Thoracic aorta (tissue), 2 donors: Measurements from ENCODE around the gene ZNF782. TPM values are rescaled to one million over a fixed set of nuclear protein-coding genes. Genes with fewer than 3 reads are reported as not detected.
A peak's percentile ranks its signal among the peaks of the same experiment; 100 is the strongest.

Source experiments
- ATAC-seq: fragments of 150-250 bp; one replicate; pipeline ENCODE4 v1.8.0; 2017; ENCODE audit warnings: low read depth; ENCODE audit not compliant: insufficient number of reproducible peaks, low FRiP score
- DNase-seq: peaks from one replicate; pipeline ENCODE4 v3.0.0-alpha.2; 2020; ENCODE audit warnings: low spot score
- H3K27ac ChIP-seq, 2 donors: fragments of 200-600 bp; sonication (generic); 1 replicate in 1 of 2; 2 replicates in 1 of 2; pipeline ENCODE4 v1.5.1; 2016; ENCODE audit warnings: mild to moderate bottlenecking in 2 of 2, moderate library complexity in 2 of 2
- H3K27me3 ChIP-seq: fragments of 200-600 bp; sonication (generic); replicated peaks from 2 replicates; pipeline ENCODE4 v1.6.0; 2016; ENCODE audit warnings: mild to moderate bottlenecking; ENCODE audit not compliant: insufficient read depth
- H3K36me3 ChIP-seq: fragments of 200-600 bp; sonication (generic); one replicate; pipeline ENCODE4 v1.5.1; 2016
- H3K4me1 ChIP-seq, 2 donors: fragments of 200-600 bp; sonication (generic); 1 replicate in 1 of 2; 2 replicates in 1 of 2; pipeline versions ENCODE4 v1.5.1 to v1.6.0; 2016; ENCODE audit warnings: low read depth in 2 of 2, mild to moderate bottlenecking in 1 of 2; ENCODE audit not compliant: control insufficient read depth in 1 of 2
- H3K4me3 ChIP-seq: fragments of 200-600 bp; sonication (generic); 2 replicates; pipeline ENCODE4 v1.5.1; 2016; ENCODE audit warnings: mild to moderate bottlenecking
- H3K9me3 ChIP-seq: fragments of 200-600 bp; sonication (generic); 2 replicates; pipeline ENCODE4 v1.5.1; 2016
- CTCF ChIP-seq: fragments of 200-600 bp; sonication (generic); IDR thresholded peaks from one replicate; pipeline ENCODE4 v1.5.1; 2019; ENCODE audit warnings: antibody characterized with exemption
- total RNA-seq, 2 donors: library from RNA; depleted of rRNA; stranded (reverse); fragments of >200 nt; gene quantifications; one replicate each; pipeline versions ENCODE4 v1.1.0 to v1.2.3, GENCODE V29; 2016

Gene ZNF782
- total RNA-seq, 2 donors from 2014 or later, result 11.1 to 22.4 TPM

DNA sequence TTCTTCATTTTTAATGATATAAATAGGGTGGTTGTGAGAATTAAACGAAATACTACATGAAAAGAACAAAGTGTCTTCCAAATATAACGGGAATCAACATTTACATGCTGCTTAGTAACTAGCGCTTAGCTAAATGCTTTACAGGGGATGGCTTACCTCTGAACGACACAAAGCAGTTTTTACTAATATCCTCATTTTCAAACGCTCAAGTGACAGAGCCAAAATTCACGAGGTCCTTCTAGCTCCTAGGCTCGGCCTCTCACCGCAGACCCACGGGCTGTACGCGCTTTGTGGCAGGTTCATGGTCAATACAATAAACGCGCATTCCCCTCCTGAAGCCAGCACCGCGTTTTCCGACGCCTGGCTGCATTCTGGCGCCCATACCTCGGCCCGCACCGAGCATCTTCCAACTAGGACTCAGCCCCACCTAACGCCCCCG, 76.9 kb downstream of the ZNF782 start:
- H3K27ac ChIP-seq, result peak overlapping the region; percentile 57 to 83
- no peak for TF ChIP-seq CTCF
- H3K36me3 ChIP-seq, result peaks cover 15% of the 10 kb centered on the region
- H3K9me3 ChIP-seq, result peaks cover 3% of the 10 kb centered on the region
- peaks cover 6 to 16% of the 10 kb centered on the region in 2 donors for H3K4me1 ChIP-seq
- H3K27me3 ChIP-seq, result no peaks in the 10 kb centered on the region
- no peak for DNase-seq
- ATAC-seq, result no peak
- peak overlapping the region; percentile 97 for H3K4me3 ChIP-seq

GRCh38 chr9:96771124-96771523, 83.2 kb downstream of the ZNF782 start:
- TF ChIP-seq CTCF, result no peak
- H3K4me1 ChIP-seq, result no peaks in the 10 kb centered on the region
- no peak for DNase-seq
- H3K27me3 ChIP-seq, result no peaks in the 10 kb centered on the region
- no peak overlapping the region for H3K4me3 ChIP-seq
- no peak overlapping the region for H3K27ac ChIP-seq
- H3K9me3 ChIP-seq, result peaks cover 54% of the 10 kb centered on the region
- ATAC-seq, result no peak
- peaks cover 59% of the 10 kb centered on the region for H3K36me3 ChIP-seq

GRCh38 chr9:96769989-96770388, 84.3 kb downstream of the ZNF782 start:
- Histone ChIP-seq H3K27ac (no peak overlapping the region), H3K4me3 (no peak overlapping the region), H3K9me3 (peaks cover 66% of the 10 kb centered on the region), H3K36me3 (peaks cover 71% of the 10 kb centered on the region), H3K4me1 (no peaks in the 10 kb centered on the region), H3K27me3 (no peaks in the 10 kb centered on the region)
- no peak for DNase-seq
- ATAC-seq, result no peak
- no peak for TF ChIP-seq CTCF

Other genes starting within 250 kb of the ZNF782 start
- 10 to 100 TPM; 25.7 to 39.5 TPM for gene CDC14B, start 234.7 kb downstream of the ZNF782 start, total RNA-seq
- gene PRXL2C, start 199.2 kb downstream of the ZNF782 start, total RNA-seq, result 10 to 100 TPM; 22.9 to 26.1 TPM
- 10 to 100 TPM; 12.9 to 17.1 TPM for gene ZNF510, start 76.4 kb downstream of the ZNF782 start, total RNA-seq
- not detected for gene NUTM2G, start 74.3 kb upstream of the ZNF782 start, total RNA-seq
- under 1 TPM in 1 of 2 donors, not detected in 1; 0.27 TPM for gene CTSV, start 184.6 kb upstream of the ZNF782 start, total RNA-seq